BE2C (cell line): Measurements from ENCODE around the gene ALPP.

Source experiments
- DNase-seq: peaks from one replicate; pipeline ENCODE4 v3.0.0-alpha.2; 2020
- H3K27me3 ChIP-seq: fragments of 250-450 bp; sonication (Bioruptor Pico); 2 replicates; pipeline ENCODE4 v1.5.1; 2020; ENCODE audit warnings: mild to moderate bottlenecking
- H3K36me3 ChIP-seq: fragments of 250-450 bp; sonication (Bioruptor Pico); 2 replicates; pipeline ENCODE4 v1.5.1; 2020; ENCODE audit warnings: mild to moderate bottlenecking
- H3K4me1 ChIP-seq: fragments of 250-450 bp; sonication (Bioruptor Pico); 2 replicates; pipeline ENCODE4 v1.5.1; 2020
- H3K4me3 ChIP-seq: 2 replicates; pipeline ENCODE4 v1.5.1; 2011; ENCODE audit warnings: low read depth, low read length
- H3K9me3 ChIP-seq: fragments of 250-450 bp; sonication (Bioruptor Pico); 2 replicates; pipeline ENCODE4 v1.5.1; 2020
- CTCF ChIP-seq: IDR thresholded peaks from 2 replicates; pipeline ENCODE4 v1.5.1; 2012; ENCODE audit warnings: mild to moderate bottlenecking, low read depth, low read length

The ALPP gene

DNA sequence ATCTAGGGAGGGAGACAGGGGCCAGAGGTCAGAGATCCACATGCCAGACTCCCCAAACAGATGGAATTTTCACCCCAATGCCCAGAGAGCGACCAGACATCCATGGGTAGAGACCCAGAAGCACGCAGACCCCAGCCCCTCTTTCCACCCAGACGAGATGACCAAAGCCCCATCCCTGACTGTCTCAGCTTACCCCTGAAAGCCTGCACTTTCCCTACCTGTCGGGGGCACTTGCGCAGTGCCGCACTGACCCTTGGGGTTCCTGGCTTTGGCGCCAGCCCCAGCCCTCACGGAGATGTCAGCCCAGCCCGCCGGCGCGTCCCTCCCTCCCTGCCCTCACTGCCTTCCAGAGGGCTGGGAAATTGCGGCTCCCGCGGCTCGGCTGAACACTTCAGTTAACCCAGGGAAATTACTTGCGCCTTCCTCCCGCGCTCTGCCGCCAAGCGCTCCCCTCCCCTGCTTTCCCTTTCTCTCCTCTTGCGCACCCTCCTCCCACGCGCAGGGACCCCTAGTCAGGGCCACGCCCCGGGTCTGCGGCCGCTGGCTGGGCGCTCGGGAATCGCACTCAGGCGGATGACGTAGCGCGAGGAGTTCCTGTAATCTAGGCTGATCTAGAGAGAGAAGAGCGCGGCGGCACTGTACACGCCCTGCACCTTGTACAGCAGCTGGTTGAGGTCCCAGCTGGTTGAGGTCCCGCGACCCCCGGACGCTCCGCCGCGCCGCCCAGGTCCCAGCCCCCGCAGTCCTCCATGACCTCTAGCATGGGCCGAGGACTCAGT, 40.1 kb downstream of the ALPP start:
- H3K27me3 ChIP-seq = peaks cover 61% of the 10 kb centered on the region
- H3K36me3 ChIP-seq = no peaks in the 10 kb centered on the region
- no peak overlapping the region for H3K4me3 ChIP-seq
- TF ChIP-seq CTCF = no peak
- H3K4me1 ChIP-seq = no peaks in the 10 kb centered on the region
- no peaks in the 10 kb centered on the region for H3K9me3 ChIP-seq
- DNase-seq = no peak

GRCh38 chr2:232419245-232420072, 40.9 kb downstream of the ALPP start:
- Histone ChIP-seq H3K27me3 (peaks cover 55% of the 10 kb centered on the region), H3K4me1 (no peaks in the 10 kb centered on the region), H3K9me3 (no peaks in the 10 kb centered on the region), H3K36me3 (no peaks in the 10 kb centered on the region), H3K4me3 (no peak overlapping the region)
- TF ChIP-seq CTCF = no peak
- DNase-seq = no peak

GRCh38 chr2:232420073-232420454, 41.5 kb downstream of the ALPP start:
- TF ChIP-seq CTCF = no peak
- Histone ChIP-seq H3K4me3 (no peak overlapping the region), H3K9me3 (no peaks in the 10 kb centered on the region), H3K36me3 (no peaks in the 10 kb centered on the region), H3K27me3 (peaks cover 56% of the 10 kb centered on the region), H3K4me1 (no peaks in the 10 kb centered on the region)
- no peak for DNase-seq

DNA sequence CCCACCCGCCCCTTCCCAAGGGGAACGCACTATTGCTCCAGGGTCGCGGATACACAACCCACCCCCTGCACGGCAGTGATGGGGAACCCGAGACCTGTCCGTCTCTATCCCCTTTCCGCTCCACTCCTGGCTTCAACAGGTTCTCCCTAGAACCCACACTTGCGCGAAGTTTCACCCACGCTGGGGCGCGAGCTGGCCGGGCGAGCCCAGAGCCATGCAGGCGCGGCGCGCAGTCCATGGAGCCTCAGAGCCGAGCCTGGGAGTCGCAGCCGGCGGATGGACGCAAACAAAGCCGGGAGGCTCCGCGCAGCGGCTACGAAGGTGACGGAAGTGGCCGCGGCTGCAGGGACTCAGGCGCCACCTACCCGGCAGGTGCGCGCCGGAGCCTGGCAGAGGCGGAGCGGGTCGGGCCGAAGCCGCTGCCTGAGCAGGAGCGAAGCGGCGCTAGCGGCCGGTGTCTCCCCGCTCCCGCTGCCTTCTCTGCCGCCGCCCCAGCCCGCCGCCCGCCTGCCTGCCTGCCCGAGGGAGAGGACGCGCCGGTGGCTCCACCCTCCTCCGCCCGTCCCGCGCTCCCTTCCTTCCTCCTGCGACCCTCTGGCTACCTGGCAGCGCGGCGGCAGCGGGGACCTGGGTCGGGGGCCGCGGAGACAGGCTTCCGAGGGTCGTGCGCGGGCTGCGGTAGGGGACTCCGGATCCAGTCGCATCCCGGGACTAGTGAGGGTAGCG, 42.1 kb downstream of the ALPP start:
- H3K9me3 ChIP-seq = no peaks in the 10 kb centered on the region
- no peaks in the 10 kb centered on the region for H3K36me3 ChIP-seq
- no peak overlapping the region for H3K4me3 ChIP-seq
- H3K27me3 ChIP-seq = peaks cover 58% of the 10 kb centered on the region
- TF ChIP-seq CTCF = no peak
- no peak for DNase-seq
- no peaks in the 10 kb centered on the region for H3K4me1 ChIP-seq

DNA sequence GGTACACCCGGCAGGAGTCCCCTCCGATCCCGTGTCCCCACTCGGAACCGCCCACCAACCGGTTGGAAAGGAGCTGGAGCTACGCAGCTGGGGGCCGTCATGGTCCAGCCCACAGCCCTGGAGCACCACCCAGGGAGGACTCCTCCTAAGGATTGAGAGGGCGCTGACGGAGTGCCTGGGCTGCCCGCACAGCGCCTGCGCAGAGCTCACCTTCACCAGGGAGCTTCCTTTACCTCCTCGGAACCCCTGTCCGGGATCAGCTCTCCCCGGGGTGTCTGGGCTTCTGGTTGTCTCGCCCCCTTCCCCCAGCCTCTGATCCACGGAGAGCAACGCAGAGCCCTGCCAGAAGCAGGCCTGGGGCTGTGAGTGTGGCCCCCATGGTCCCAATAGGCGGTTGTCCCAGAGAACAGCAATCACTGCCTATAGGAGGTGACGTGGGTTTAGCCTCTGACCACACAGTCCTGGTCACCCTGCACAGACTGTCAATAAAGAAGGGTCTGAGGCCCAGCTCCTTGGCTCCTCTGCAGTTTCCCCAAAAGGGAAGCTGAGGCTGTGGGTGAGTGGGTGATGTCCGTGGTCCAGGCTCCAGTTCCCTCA, 42.7 kb downstream of the ALPP start:
- no peak overlapping the region for H3K4me3 ChIP-seq
- no peaks in the 10 kb centered on the region for H3K4me1 ChIP-seq
- no peak for DNase-seq
- peaks cover 53% of the 10 kb centered on the region for H3K27me3 ChIP-seq
- no peak for TF ChIP-seq CTCF
- H3K36me3 ChIP-seq = no peaks in the 10 kb centered on the region
- H3K9me3 ChIP-seq = no peaks in the 10 kb centered on the region
